LNCAP (cell line): ENCODE data around the gene ATP1A2.

ENCODE experiments used
- CTCF ChIP-seq: fragments of 450-650 bp; IDR thresholded peaks from 2 replicates; pipeline ENCODE4 v1.5.1; 2017; ENCODE audit warnings: mild to moderate bottlenecking

The ATP1A2 gene

GRCh38 chr1:160074865-160075264, 40.7 kb upstream of the ATP1A2 start:
- TF ChIP-seq CTCF: no peak

- TF ChIP-seq CTCF: no peak
Observed at GRCh38 chr1:160075836-160076235, 39.7 kb upstream of the ATP1A2 start.

- TF ChIP-seq CTCF: no peak
Observed at GRCh38 chr1:160076295-160076694, 39.3 kb upstream of the ATP1A2 start.

- no peak for TF ChIP-seq CTCF
Observed at GRCh38 chr1:160077486-160077885, 38.1 kb upstream of the ATP1A2 start.

GRCh38 chr1:160078512-160079195, 36.9 kb upstream of the ATP1A2 start:
- peak; percentile 98 for TF ChIP-seq CTCF

GRCh38 chr1:160079448-160079847, 36.1 kb upstream of the ATP1A2 start:
- TF ChIP-seq CTCF: no peak

- TF ChIP-seq CTCF: no peak
Observed at GRCh38 chr1:160080381-160081100, 35.0 kb upstream of the ATP1A2 start.
